Common myeloid progenitor, CD34-positive (primary cell): ENCODE measurements around the gene PTGFR.
A peak's percentile ranks its signal among the peaks of the same experiment; 100 is the strongest.

Source experiments
- CTCF ChIA-PET: fragments of 350-600 bp; sonication (Branson Sonifier 250); formaldehyde crosslinking; loops from one replicate; lab custom pipeline; 2021; ENCODE audit warnings: antibody characterized with exemption; lab: Charles Lee
- POLR2A ChIA-PET: fragments of 350-600 bp; sonication (Branson Sonifier 250); formaldehyde crosslinking; loops from one replicate; lab custom pipeline; 2021; ENCODE audit warnings: antibody characterized with exemption; lab: Charles Lee
- DNase-seq, 3 donors: peaks; one replicate each; pipeline versions ENCODE4 v3.0.0 to v3.0.0-alpha.2; 2013
- H3K27ac ChIP-seq, 2 experiments: 1 replicate in 1 of 2; 2 replicates in 1 of 2; pipeline ENCODE4 v1.7.0; 2013; ENCODE audit warnings: inconsistent platforms in 2 of 2, low read length in 2 of 2, mild to moderate bottlenecking in 2 of 2, low read depth in 1 of 2, moderate library complexity in 1 of 2; ENCODE audit not compliant: severe bottlenecking in 2 of 2, insufficient read depth in 1 of 2, poor library complexity in 1 of 2
- H3K27me3 ChIP-seq, 5 experiments: replicated peaks in 2 of 5; 1 replicate in 3 of 5; 2 replicates in 2 of 5; pipeline versions ENCODE4 v1.6.1 to v1.7.0; 2013; ENCODE audit warnings: low read length in 4 of 5, mild to moderate bottlenecking in 2 of 5, moderate library complexity in 2 of 5, inconsistent platforms in 1 of 5; ENCODE audit not compliant: insufficient read depth in 5 of 5, control insufficient read depth in 4 of 5
- H3K36me3 ChIP-seq, 4 experiments: 1 replicate in 2 of 4; 2 replicates in 2 of 4; pipeline versions ENCODE4 v1.6.1 to v1.7.0; 2013; ENCODE audit warnings: low read length in 3 of 4, control low read depth in 1 of 4, mild to moderate bottlenecking in 1 of 4; ENCODE audit not compliant: control insufficient read depth in 4 of 4, insufficient read depth in 4 of 4
- H3K4me1 ChIP-seq, 4 experiments: 1 replicate in 3 of 4; 2 replicates in 1 of 4; pipeline versions ENCODE4 v1.6.1 to v1.7.1; 2013; ENCODE audit warnings: low read length in 3 of 4, mild to moderate bottlenecking in 3 of 4, control low read depth in 1 of 4, inconsistent platforms in 1 of 4, moderate library complexity in 1 of 4; ENCODE audit not compliant: control insufficient read depth in 4 of 4, insufficient read depth in 4 of 4; ENCODE audit errors: control extremely low read depth in 1 of 4
- H3K4me3 ChIP-seq, 7 experiments: 1 replicate in 4 of 7; 2 replicates in 3 of 7; pipeline versions ENCODE4 v1.5.1 to v1.7.0; 2013; ENCODE audit warnings: mild to moderate bottlenecking in 7 of 7, low read length in 6 of 7, moderate library complexity in 6 of 7, inconsistent platforms in 2 of 7, low read depth in 2 of 7, control low read depth in 1 of 7; ENCODE audit not compliant: insufficient read depth in 4 of 7, control insufficient read depth in 1 of 7; ENCODE audit errors: extremely low read depth in 1 of 7
- H3K9me3 ChIP-seq, 5 experiments: 1 replicate in 4 of 5; 2 replicates in 1 of 5; pipeline versions ENCODE4 v1.6.1 to v1.7.1; 2013; ENCODE audit warnings: low read length in 4 of 5, mild to moderate bottlenecking in 2 of 5, inconsistent platforms in 1 of 5, low read depth in 1 of 5, moderate library complexity in 1 of 5; ENCODE audit not compliant: control insufficient read depth in 4 of 5, insufficient read depth in 2 of 5; ENCODE audit errors: control extremely low read depth in 1 of 5
- WGBS: methylation state at CpG from one replicate; pipeline ENCODE4 v1.1.5; 2013; ENCODE audit not compliant: insufficient coverage; 5-methylcytosine and 5-hydroxymethylcytosine counted together

The PTGFR gene

DNA sequence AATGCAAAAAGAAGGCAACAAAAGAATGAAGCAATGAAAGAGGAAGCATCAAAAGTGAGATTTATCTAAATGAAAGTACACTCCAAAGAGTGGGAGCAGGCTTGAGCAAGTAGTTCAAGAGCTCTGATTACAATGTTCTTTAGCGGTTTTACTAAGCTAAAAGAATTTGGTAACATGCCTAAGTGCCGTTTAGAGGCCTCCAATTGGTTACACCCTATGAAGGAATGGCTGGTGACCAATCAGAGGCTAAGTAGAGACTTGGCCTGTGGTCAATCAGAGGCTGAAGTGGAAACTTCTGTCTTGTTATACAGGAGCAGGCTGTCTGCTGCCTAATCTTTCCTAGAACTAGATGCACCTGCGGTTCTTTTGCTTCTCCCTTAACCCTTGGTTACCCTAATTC lies 59.1 kb downstream of the PTGFR start:
- DNase-seq: no peak
- Histone ChIP-seq H3K4me3 (no peak overlapping the region), H3K27me3 (no peaks in the 10 kb centered on the region), H3K36me3 (no peaks in the 10 kb centered on the region), H3K9me3 (peaks cover 0 to 17% (median 5%) of the 10 kb centered on the region in 5 experiments), H3K27ac (no peak overlapping the region), H3K4me1 (no peaks in the 10 kb centered on the region)
- 92% methylated on average over 3 of the region's 3 CpGs for WGBS
- CTCF ChIA-PET: no interaction called here
- POLR2A ChIA-PET: no interaction called here

GRCh38 chr1:78553859-78554258 lies 63.1 kb downstream of the PTGFR start:
- CTCF ChIA-PET: no interaction called here
- POLR2A ChIA-PET: no interaction called here

GRCh38 chr1:78554840-78555239 lies 64.1 kb downstream of the PTGFR start:
- Histone ChIP-seq H3K27ac (no peak overlapping the region), H3K4me1 (no peaks in the 10 kb centered on the region), H3K27me3 (no peaks in the 10 kb centered on the region), H3K4me3 (no peak overlapping the region), H3K36me3 (no peaks in the 10 kb centered on the region), H3K9me3 (peaks cover 0 to 17% (median 8%) of the 10 kb centered on the region in 5 experiments)
- no peak for DNase-seq
- CTCF ChIA-PET: no interaction called here
- POLR2A ChIA-PET: no interaction called here

More at GRCh38 chr1:78553859-78554258, 63.1 kb downstream of the PTGFR start:
- Histone ChIP-seq H3K27ac (no peak overlapping the region), H3K36me3 (no peaks in the 10 kb centered on the region), H3K4me1 (no peaks in the 10 kb centered on the region), H3K9me3 (peaks cover 0 to 17% (median 8%) of the 10 kb centered on the region in 5 experiments), H3K27me3 (no peaks in the 10 kb centered on the region), H3K4me3 (no peak overlapping the region)
- WGBS: 72% methylated on average over 5 of the region's 5 CpGs
- DNase-seq: peak in 1 of 3 donors; percentile 3

DNA sequence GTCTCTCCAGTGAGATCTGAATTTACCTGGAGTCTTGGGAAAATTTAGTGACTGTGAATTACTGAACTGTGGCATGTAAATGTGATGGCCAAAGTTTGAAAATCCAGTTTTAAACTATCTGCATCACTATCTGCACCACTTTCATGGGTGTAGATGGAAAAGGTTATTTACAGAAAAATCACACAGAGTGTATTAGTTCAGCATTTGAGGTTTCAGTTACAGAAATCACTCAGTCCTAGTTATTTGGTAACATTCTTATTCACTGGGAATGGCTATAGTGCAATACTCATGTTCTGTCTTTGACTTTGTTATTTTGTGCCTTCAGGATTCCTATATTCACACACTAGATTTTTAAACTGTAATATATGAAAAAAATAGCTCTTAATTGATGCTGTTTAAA lies 68.9 kb downstream of the PTGFR start:
- ChIA-PET CTCF (no interaction called here), POLR2A (no interaction called here)
- H3K27me3 ChIP-seq: no peaks in the 10 kb centered on the region
- H3K9me3 ChIP-seq: peaks cover 0 to 2% (median 0%) of the 10 kb centered on the region in 5 experiments
- no peak overlapping the region for H3K4me3 ChIP-seq
- DNase-seq: no peak
- H3K27ac ChIP-seq: no peak overlapping the region
- no peaks in the 10 kb centered on the region for H3K36me3 ChIP-seq
- H3K4me1 ChIP-seq: no peaks in the 10 kb centered on the region

DNA sequence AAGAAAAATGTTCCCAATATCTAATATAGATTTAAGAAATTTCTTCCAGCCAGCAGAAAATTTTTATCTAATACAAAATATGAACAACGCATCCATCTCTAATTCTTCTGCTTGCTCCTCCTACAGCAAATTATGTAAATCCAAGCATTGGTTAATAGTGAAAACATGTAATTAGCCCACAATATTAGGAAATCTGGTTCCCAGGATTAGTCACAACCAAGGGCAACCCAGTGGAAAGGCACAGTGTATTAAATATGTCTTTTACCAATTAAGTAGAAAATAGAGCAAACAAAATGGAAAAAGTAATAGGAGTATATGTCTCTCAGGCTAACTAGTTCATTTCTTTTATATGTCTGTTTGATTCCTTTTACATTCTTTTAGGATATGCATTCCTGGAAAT lies 70.0 kb downstream of the PTGFR start:
- Histone ChIP-seq H3K4me1 (no peaks in the 10 kb centered on the region), H3K36me3 (no peaks in the 10 kb centered on the region), H3K4me3 (no peak overlapping the region), H3K27ac (no peak overlapping the region), H3K9me3 (peaks cover 0 to under 1% (median 0%) of the 10 kb centered on the region in 5 experiments), H3K27me3 (no peaks in the 10 kb centered on the region)
- no peak for DNase-seq
- WGBS: no CpG with 5 or more reads among the region's 1 CpG
- CTCF ChIA-PET: no interaction called here
- POLR2A ChIA-PET: no interaction called here

DNA sequence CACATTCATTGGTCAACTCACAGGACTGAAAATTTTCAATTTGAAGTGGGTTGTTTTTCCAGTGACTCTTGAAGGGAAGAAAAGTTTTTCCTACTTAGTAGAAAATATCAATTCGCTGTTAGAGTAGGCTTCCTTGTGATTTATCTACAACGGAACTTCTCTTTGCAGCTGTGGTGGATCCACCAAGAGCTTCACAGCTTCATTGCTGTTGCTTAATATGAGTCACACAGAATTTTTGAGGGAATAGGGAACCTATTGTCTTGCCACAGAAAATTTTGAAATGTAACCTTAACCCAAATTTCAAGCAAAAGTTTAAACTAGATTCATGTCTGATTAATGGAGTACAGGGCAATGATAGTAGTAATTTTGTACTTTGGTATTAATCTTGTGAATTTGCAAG lies 71.1 kb downstream of the PTGFR start:
- CTCF ChIA-PET: no interaction called here
- POLR2A ChIA-PET: no interaction called here
- no peak overlapping the region for H3K4me3 ChIP-seq
- H3K36me3 ChIP-seq: no peaks in the 10 kb centered on the region
- no peak for DNase-seq
- no peaks in the 10 kb centered on the region for H3K9me3 ChIP-seq
- H3K4me1 ChIP-seq: no peaks in the 10 kb centered on the region
- H3K27ac ChIP-seq: no peak overlapping the region
- no peaks in the 10 kb centered on the region for H3K27me3 ChIP-seq
- 83% methylated on average over 1 of the region's 2 CpGs for WGBS

DNA sequence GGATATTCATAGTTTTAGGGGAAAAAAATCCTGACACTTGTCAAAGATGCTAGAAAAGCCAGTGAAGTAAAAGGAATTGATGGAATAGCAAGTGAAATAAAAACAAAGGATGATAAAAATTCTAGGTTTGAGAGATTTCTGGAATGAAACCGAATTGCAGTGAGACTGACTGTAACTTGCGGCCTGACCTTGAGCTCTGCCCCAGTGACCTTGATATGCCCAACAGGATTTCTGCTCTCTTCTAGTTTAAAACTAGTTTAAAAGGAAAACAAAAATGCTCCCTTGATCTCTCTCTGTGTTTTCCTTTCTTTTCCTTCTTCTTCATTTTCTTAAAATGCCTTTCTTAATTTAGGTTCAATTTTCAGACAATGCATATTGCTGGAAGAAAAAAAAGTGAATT lies 74.6 kb downstream of the PTGFR start:
- Histone ChIP-seq H3K27me3 (no peaks in the 10 kb centered on the region), H3K4me1 (no peaks in the 10 kb centered on the region), H3K27ac (no peak overlapping the region), H3K36me3 (no peaks in the 10 kb centered on the region), H3K4me3 (no peak overlapping the region), H3K9me3 (no peaks in the 10 kb centered on the region)
- ChIA-PET CTCF (no interaction called here), POLR2A (no interaction called here)
- 92% methylated on average over 2 of the region's 2 CpGs for WGBS
- DNase-seq: no peak
